PFSK-1 (cell line): Measurements from ENCODE around the gene ERC1.

Source experiments
- FOXP2 ChIP-seq: optimal IDR thresholded peaks from 2 replicates; pipeline ENCODE3; 2011; ENCODE audit warnings: borderline replicate concordance, control low read depth, inconsistent platforms; ENCODE audit not compliant: insufficient read depth; ENCODE audit errors: extremely low read length, extremely low read depth
- POLR2AphosphoS5 ChIP-seq: IDR thresholded peaks from 2 replicates; pipeline ENCODE4 v1.6.1; 2012; ENCODE audit warnings: low read depth, mild to moderate bottlenecking, control low read depth, low read length, moderate library complexity
- SIN3A ChIP-seq: IDR thresholded peaks from 2 replicates; pipeline ENCODE4 v1.6.1; 2012; ENCODE audit warnings: mild to moderate bottlenecking, low read length, moderate library complexity, borderline replicate concordance; ENCODE audit not compliant: insufficient read depth
- TAF1 ChIP-seq: IDR thresholded peaks from 2 replicates; pipeline ENCODE4 v1.6.1; 2012; ENCODE audit warnings: low read length, control low read depth, borderline replicate concordance; ENCODE audit not compliant: insufficient read depth
- TF ChIP-seq, protein P1 (sequence below), 2 experiments: IDR thresholded peaks; 2 replicates each; pipeline versions ENCODE4 v1.6.1 to v1.8.0; 2011 to 2012; ENCODE audit warnings: low read depth in 2 of 2, low read length in 2 of 2, control low read depth in 1 of 2, inconsistent platforms in 1 of 2, mild to moderate bottlenecking in 1 of 2, moderate library complexity in 1 of 2; ENCODE audit not compliant: insufficient read depth in 1 of 2

ERC1 gene

DNA sequence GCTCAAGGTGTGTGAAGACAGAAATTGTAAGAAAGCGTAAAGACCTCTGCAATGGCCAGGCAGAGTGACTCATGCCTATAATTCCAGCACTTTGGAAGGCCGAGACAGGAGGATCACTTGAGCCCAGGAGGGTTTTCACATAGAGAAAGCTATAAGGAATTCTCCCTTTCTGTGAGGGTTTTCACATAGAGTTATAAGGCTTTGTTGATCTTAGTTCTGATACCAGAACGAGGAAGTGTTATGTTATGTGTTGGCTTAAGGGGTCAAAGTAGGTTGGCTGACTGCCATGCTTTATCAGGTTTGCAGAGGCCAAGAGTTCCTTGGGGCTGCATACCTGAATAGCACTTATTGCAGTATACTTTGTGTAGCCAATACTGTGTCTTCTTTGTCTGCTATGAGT lies 139.1 kb downstream of the ERC1 start:
- TF ChIP-seq POLR2AphosphoS5 (no peak), SIN3A (no peak), TAF1 (no peak), FOXP2 (no peak)
- TF ChIP-seq, protein P1, sequence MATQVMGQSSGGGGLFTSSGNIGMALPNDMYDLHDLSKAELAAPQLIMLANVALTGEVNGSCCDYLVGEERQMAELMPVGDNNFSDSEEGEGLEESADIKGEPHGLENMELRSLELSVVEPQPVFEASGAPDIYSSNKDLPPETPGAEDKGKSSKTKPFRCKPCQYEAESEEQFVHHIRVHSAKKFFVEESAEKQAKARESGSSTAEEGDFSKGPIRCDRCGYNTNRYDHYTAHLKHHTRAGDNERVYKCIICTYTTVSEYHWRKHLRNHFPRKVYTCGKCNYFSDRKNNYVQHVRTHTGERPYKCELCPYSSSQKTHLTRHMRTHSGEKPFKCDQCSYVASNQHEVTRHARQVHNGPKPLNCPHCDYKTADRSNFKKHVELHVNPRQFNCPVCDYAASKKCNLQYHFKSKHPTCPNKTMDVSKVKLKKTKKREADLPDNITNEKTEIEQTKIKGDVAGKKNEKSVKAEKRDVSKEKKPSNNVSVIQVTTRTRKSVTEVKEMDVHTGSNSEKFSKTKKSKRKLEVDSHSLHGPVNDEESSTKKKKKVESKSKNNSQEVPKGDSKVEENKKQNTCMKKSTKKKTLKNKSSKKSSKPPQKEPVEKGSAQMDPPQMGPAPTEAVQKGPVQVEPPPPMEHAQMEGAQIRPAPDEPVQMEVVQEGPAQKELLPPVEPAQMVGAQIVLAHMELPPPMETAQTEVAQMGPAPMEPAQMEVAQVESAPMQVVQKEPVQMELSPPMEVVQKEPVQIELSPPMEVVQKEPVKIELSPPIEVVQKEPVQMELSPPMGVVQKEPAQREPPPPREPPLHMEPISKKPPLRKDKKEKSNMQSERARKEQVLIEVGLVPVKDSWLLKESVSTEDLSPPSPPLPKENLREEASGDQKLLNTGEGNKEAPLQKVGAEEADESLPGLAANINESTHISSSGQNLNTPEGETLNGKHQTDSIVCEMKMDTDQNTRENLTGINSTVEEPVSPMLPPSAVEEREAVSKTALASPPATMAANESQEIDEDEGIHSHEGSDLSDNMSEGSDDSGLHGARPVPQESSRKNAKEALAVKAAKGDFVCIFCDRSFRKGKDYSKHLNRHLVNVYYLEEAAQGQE (IDR thresholded peaks at IDR 0.05; ENCODE audit: insufficient read depth in 1 of 2, low read depth in 2 of 2, low read length in 2 of 2), result no peak

DNA sequence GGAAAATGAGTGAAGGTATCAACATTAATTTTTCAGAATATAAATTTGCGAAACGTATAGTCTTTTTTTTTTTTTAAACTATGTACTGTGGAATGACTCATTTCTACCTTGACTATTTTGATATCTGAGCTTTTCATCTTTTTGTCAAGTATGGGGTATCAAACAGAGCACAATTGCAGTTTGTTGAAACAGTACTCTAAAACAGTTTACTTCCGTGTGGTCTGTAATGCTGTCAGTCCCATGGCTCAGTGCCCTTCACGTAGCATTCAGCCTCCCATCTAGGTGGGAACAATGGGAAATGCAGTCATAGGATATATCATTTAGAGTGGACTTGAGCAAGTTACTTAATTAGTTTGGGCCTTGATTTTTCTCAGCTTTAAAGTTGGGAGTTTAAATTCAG lies 139.5 kb downstream of the ERC1 start:
- TF ChIP-seq POLR2AphosphoS5 (no peak), SIN3A (no peak), FOXP2 (no peak), TAF1 (no peak)
- TF ChIP-seq, protein P1 (IDR thresholded peaks at IDR 0.05; ENCODE audit: insufficient read depth in 1 of 2, low read depth in 2 of 2, low read length in 2 of 2), result no peak

DNA sequence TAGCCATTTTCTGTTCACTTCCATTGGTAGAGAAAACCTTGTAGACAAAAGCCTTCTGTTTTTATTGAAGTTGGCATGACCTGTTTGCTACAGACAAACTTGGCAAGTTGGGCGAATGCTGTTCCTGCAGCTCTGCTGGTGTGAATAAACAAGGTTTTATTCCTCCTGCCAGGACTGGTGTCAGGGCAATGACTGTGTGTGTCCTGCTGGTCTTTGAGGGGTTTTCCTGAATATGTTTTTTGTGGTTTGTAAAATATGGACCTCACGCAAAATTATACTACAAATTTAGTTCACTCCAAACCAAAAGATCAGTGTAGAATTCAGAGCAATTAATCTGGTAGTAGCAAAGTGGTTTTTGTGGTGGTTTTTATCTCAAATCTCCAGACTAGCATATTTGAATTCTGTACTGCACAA lies 140.8 kb downstream of the ERC1 start:
- TF ChIP-seq TAF1 (no peak), SIN3A (no peak), POLR2AphosphoS5 (no peak), FOXP2 (no peak)
- TF ChIP-seq, protein P1 (IDR thresholded peaks at IDR 0.05; ENCODE audit: insufficient read depth in 1 of 2, low read depth in 2 of 2, low read length in 2 of 2), result no peak

DNA sequence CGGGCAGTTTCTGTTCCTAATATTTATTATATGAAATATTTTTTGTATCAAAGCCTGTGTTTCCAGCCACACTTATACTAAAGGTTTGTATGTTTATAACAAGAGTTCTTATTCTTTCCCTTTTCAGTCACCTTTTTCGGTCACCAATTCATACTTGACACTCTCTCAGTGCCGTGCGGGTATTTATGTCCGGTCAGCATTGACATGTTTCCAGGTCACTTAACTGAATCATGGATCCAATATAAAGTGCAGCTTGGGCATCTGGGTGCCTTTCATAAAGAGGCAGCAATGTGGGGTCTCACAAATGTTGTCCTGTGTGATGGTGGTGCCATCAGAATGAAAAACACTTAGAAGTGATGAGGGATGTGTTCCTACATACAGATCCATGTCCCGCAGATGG lies 141.3 kb downstream of the ERC1 start:
- TF ChIP-seq SIN3A (no peak), POLR2AphosphoS5 (no peak), TAF1 (no peak), FOXP2 (no peak)
- TF ChIP-seq, protein P1 (IDR thresholded peaks at IDR 0.05; ENCODE audit: insufficient read depth in 1 of 2, low read depth in 2 of 2, low read length in 2 of 2), result no peak

DNA sequence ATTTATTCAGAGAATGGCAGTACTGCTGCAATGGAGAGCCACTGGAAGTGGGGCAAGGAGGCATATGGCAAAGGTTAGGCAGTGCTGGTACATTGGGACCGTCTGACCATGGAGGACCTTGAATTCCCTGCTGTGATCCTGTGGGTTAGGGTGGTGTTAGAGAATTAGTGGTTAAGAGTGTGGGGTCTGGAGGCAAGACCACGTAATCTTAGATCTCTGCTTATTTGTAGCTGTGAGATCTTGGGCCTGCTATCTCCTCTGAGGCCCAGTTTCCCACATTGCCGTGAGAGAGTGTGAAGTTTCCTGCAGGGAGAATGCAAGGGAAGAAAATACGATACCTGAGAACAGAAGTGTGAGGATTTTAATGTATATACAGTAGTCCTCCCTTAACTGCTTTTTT lies 147.7 kb downstream of the ERC1 start:
- TF ChIP-seq FOXP2, result no peak
- TF ChIP-seq SIN3A, result no peak
- TF ChIP-seq, protein P1 (IDR thresholded peaks at IDR 0.05; ENCODE audit: insufficient read depth in 1 of 2, low read depth in 2 of 2, low read length in 2 of 2), result no peak
- TF ChIP-seq TAF1, result no peak
- TF ChIP-seq POLR2AphosphoS5, result no peak
